ENCODE results near the gene LRRC4C. TPM values are rescaled to one million over a fixed set of nuclear protein-coding genes. Genes with fewer than 3 reads are reported as not detected.

LRRC4C gene
- total and polyA plus RNA-seq, 2 donors (not counting 3 experiments of a cell fraction or from before 2014, with no cell fraction given) = not detected

GRCh38 chr11:40826601-40827000 lies 632.9 kb downstream of the LRRC4C start:
- dilution Hi-C loops (cut with MboI; ENCODE audit: extremely low pct_ligation_motif_present, low sequenced_read_pairs) (no loop called here), intact Hi-C loops (cut with micrococcal nuclease) (no loop called here)
- POLR2A ChIA-PET = no interaction called here
- DNase-seq (ENCODE audit: low read depth, low spot score) = no peak
- no peak overlapping the region for H2AFZ ChIP-seq (ENCODE audit: low read depth, low read length)
- peaks cover 1% of the 10 kb centered on the region for H3K9me3 ChIP-seq (replicated peaks; ENCODE audit: control insufficient read depth, insufficient read depth, low read length)
- H3K36me3 ChIP-seq (ENCODE audit: control insufficient read depth in 2 of 2, extremely low read depth in 1 of 2, insufficient read depth in 2 of 2, low read length in 2 of 2) = no peaks in the 10 kb centered on the region
- H3K79me2 ChIP-seq (ENCODE audit: control insufficient read depth, insufficient read depth, low read length) = no peaks in the 10 kb centered on the region
- no peak overlapping the region for H3K4me3 ChIP-seq (replicated peaks in 1 of 3; ENCODE audit: insufficient read depth in 1 of 3, low read depth in 1 of 3, low read length in 3 of 3)
- no TSS peak for BruUV-seq (replicated peaks)
- no peak for FAIRE-seq
- H3K9ac ChIP-seq (replicated peaks; ENCODE audit: extremely low read depth, insufficient read depth, low read length) = no peak overlapping the region
- no peaks in the 10 kb centered on the region for H3K27me3 ChIP-seq (ENCODE audit: control insufficient read depth in 2 of 2, insufficient read depth in 2 of 2, low read length in 2 of 2)
- no peaks in the 10 kb centered on the region for H3K9me1 ChIP-seq (replicated peaks; ENCODE audit: control insufficient read depth, extremely low read depth, insufficient read depth, low read length)
- no peak overlapping the region for H3K27ac ChIP-seq (ENCODE audit: insufficient read depth, low read depth, low read length)
- TF ChIP-seq EZH2 (IDR thresholded peaks at IDR 0.05; ENCODE audit: borderline replicate concordance, low read depth, low read length, severe bottlenecking) (no peak), MAX (IDR thresholded peaks at IDR 0.05; ENCODE audit: insufficient read depth, insufficient read length) (no peak)
- TF ChIP-seq, protein P1, sequence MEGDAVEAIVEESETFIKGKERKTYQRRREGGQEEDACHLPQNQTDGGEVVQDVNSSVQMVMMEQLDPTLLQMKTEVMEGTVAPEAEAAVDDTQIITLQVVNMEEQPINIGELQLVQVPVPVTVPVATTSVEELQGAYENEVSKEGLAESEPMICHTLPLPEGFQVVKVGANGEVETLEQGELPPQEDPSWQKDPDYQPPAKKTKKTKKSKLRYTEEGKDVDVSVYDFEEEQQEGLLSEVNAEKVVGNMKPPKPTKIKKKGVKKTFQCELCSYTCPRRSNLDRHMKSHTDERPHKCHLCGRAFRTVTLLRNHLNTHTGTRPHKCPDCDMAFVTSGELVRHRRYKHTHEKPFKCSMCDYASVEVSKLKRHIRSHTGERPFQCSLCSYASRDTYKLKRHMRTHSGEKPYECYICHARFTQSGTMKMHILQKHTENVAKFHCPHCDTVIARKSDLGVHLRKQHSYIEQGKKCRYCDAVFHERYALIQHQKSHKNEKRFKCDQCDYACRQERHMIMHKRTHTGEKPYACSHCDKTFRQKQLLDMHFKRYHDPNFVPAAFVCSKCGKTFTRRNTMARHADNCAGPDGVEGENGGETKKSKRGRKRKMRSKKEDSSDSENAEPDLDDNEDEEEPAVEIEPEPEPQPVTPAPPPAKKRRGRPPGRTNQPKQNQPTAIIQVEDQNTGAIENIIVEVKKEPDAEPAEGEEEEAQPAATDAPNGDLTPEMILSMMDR (IDR thresholded peaks at IDR 0.05; ENCODE audit: extremely low read depth in 1 of 2, insufficient read depth in 1 of 2, low read depth in 1 of 2, low read length in 2 of 2) = no peak
- no peak overlapping the region for H3K4me2 ChIP-seq (ENCODE audit: insufficient read depth, low read length)
- H4K20me1 ChIP-seq (replicated peaks; ENCODE audit: control insufficient read depth, extremely low read depth, insufficient read depth, low read length) = no peaks in the 10 kb centered on the region
- H3K4me1 ChIP-seq (ENCODE audit: control insufficient read depth, extremely low read depth, insufficient read depth, low read length) = no peaks in the 10 kb centered on the region
- CTCF ChIA-PET = no interaction called here

DNA sequence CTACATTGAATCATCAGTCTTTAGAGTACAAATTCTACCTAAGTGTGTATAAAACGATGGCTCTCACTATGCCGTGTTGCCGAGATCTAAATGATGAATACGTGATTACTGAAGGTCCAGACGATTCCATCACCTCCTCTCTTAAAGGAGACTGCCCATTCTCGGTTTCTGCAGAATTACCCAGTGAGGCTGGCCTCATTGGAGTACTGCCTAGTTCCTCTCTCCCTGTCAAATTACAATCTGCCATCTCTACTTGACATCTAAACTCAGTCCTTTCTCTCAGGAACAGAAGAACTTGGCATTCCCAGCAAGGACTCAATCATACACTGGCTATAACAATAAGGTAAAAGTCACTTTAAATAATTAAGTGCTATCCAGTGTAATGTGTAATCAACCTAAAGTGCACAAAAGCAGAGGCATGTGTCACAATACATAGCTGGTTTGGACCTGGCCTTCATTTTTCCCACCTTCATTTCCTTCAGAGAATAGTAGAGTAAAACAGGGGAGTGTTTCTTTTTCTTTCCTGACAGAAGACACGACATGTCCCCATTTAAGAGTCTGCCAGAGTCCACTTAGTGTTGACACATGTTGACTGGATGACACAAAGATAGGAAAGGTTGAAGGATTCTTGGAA lies 634.1 kb downstream of the LRRC4C start:
- no peaks in the 10 kb centered on the region for H3K36me3 ChIP-seq (ENCODE audit: control insufficient read depth in 2 of 2, extremely low read depth in 1 of 2, insufficient read depth in 2 of 2, low read length in 2 of 2)
- H3K4me3 ChIP-seq (replicated peaks in 1 of 3; ENCODE audit: insufficient read depth in 1 of 3, low read depth in 1 of 3, low read length in 3 of 3) = no peak overlapping the region
- H3K9me1 ChIP-seq (replicated peaks; ENCODE audit: control insufficient read depth, extremely low read depth, insufficient read depth, low read length) = no peaks in the 10 kb centered on the region
- H3K79me2 ChIP-seq (ENCODE audit: control insufficient read depth, insufficient read depth, low read length) = no peaks in the 10 kb centered on the region
- no peak overlapping the region for H3K9ac ChIP-seq (replicated peaks; ENCODE audit: extremely low read depth, insufficient read depth, low read length)
- CTCF ChIA-PET = no interaction called here
- peaks cover 1% of the 10 kb centered on the region for H3K9me3 ChIP-seq (replicated peaks; ENCODE audit: control insufficient read depth, insufficient read depth, low read length)
- intact Hi-C loops (cut with micrococcal nuclease) (no loop called here), dilution Hi-C loops (cut with MboI; ENCODE audit: extremely low pct_ligation_motif_present, low sequenced_read_pairs) (no loop called here)
- no peaks in the 10 kb centered on the region for H4K20me1 ChIP-seq (replicated peaks; ENCODE audit: control insufficient read depth, extremely low read depth, insufficient read depth, low read length)
- H3K27me3 ChIP-seq (ENCODE audit: control insufficient read depth in 2 of 2, insufficient read depth in 2 of 2, low read length in 2 of 2) = no peaks in the 10 kb centered on the region
- no peak for DNase-seq (ENCODE audit: low read depth, low spot score)
- FAIRE-seq = no peak
- no TSS peak for BruUV-seq (replicated peaks)
- no peak for TF ChIP-seq GATA2 (IDR thresholded peaks at IDR 0.05; ENCODE audit: insufficient read depth, insufficient read length, low read depth, low read length)
- no peak for TF ChIP-seq JUN (IDR thresholded peaks at IDR 0.05; ENCODE audit: borderline replicate concordance, insufficient read depth, insufficient read length, low read depth)
- TF ChIP-seq EZH2 (IDR thresholded peaks at IDR 0.05; ENCODE audit: borderline replicate concordance, low read depth, low read length, severe bottlenecking) = no peak
- TF ChIP-seq FOS (IDR thresholded peaks at IDR 0.05; ENCODE audit: borderline replicate concordance, insufficient read depth, low read length) = no peak
- no peak for TF ChIP-seq POLR2A (IDR thresholded peaks at IDR 0.05; ENCODE audit: low read depth, low read length)
- TF ChIP-seq, protein P1 (IDR thresholded peaks at IDR 0.05; ENCODE audit: extremely low read depth in 1 of 2, insufficient read depth in 1 of 2, low read depth in 1 of 2, low read length in 2 of 2) = no peak
- TF ChIP-seq MAX (IDR thresholded peaks at IDR 0.05; ENCODE audit: insufficient read depth, insufficient read length) = no peak
- no peak for TF ChIP-seq POLR2AphosphoS5 (IDR thresholded peaks at IDR 0.05; ENCODE audit: insufficient read depth, low read depth, low read length)
- TF ChIP-seq MYC (IDR thresholded peaks at IDR 0.05; ENCODE audit: low read depth, low read length) = no peak
- no peaks in the 10 kb centered on the region for H3K4me1 ChIP-seq (ENCODE audit: control insufficient read depth, extremely low read depth, insufficient read depth, low read length)
- H3K27ac ChIP-seq (ENCODE audit: insufficient read depth, low read depth, low read length) = no peak overlapping the region
- POLR2A ChIA-PET = no interaction called here
- H2AFZ ChIP-seq (ENCODE audit: low read depth, low read length) = no peak overlapping the region
- no peak overlapping the region for H3K4me2 ChIP-seq (ENCODE audit: insufficient read depth, low read length)

Measured in endothelial cell of umbilical vein (primary cell).